ENCODE data around the gene SPG11. TPM values are rescaled to one million over a fixed set of nuclear protein-coding genes. Genes with fewer than 3 reads are reported as not detected.

SPG11 gene
- total and polyA plus RNA-seq, 10 of the 15 experiments (the other 5 are each of a cell fraction or from before 2014, with no cell fraction given) = 22.1 to 85.1 (median 47.2) TPM

DNA sequence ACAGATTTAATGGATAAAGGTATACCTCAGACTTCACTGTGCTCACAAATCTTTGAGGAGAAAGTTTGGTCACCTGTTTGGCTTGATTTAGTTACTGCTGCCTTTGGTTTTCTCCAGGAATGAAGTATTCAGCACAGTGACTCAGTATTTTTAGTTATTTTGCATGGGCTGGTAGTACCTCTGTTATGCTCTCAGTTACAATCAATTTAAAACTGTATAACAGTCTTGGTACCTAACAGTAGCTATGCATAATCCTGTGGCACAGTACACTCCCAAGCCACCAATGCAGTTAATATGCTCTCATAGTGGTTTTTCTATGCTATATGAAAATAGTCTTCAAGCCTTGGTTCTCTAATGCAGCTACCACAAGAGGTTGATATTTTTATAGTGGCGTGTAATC is 138.4 kb downstream of the SPG11 start:
- ChIA-PET CTCF (no interaction called here), RAD21 (ENCODE audit: unreplicated experiment) (no interaction called here), SMC1A (ENCODE audit: uncharacterized antibody, unreplicated experiment) (interaction anchor here (1.5 kb wide), 1 partner anchor 21 kb away, joined by 3 read pairs; no protein-coding TSS in a partner anchor), POLR2A (no interaction called here)
- TF ChIP-seq BACH1 (IDR thresholded peaks at IDR 0.05; ENCODE audit: borderline replicate concordance) (no peak), STAT1 (conservative IDR thresholded peaks at IDR 0.05) (no peak), MXI1 (IDR thresholded peaks at IDR 0.05; ENCODE audit: low read depth, low read length) (no peak), DPF2 (IDR thresholded peaks at IDR 0.05) (no peak), EED (IDR thresholded peaks at IDR 0.05; ENCODE audit: low read depth) (no peak)
- TF ChIP-seq, protein P1, sequence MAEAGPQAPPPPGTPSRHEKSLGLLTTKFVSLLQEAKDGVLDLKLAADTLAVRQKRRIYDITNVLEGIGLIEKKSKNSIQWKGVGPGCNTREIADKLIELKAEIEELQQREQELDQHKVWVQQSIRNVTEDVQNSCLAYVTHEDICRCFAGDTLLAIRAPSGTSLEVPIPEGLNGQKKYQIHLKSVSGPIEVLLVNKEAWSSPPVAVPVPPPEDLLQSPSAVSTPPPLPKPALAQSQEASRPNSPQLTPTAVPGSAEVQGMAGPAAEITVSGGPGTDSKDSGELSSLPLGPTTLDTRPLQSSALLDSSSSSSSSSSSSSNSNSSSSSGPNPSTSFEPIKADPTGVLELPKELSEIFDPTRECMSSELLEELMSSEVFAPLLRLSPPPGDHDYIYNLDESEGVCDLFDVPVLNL (IDR thresholded peaks at IDR 0.05; ENCODE audit: low read depth, low read length) = no peak
- TF ChIP-seq, protein P2, sequence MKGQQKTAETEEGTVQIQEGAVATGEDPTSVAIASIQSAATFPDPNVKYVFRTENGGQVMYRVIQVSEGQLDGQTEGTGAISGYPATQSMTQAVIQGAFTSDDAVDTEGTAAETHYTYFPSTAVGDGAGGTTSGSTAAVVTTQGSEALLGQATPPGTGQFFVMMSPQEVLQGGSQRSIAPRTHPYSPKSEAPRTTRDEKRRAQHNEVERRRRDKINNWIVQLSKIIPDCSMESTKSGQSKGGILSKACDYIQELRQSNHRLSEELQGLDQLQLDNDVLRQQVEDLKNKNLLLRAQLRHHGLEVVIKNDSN (IDR thresholded peaks at IDR 0.05; ENCODE audit: borderline replicate concordance, extremely low read length, insufficient read depth, low read depth, low read length) = no peak
- H3K36me3 ChIP-seq (ENCODE audit: control insufficient read depth in 2 of 2, insufficient read depth in 2 of 2, low read length in 1 of 2) = peaks cover 2 to 9% of the 10 kb centered on the region in 2 experiments
- DNase-seq (ENCODE audit: low read depth, low spot score) (no peak), FAIRE-seq (no peak), ATAC-seq (no peak)
- H3K27ac ChIP-seq (ENCODE audit: control insufficient read depth, insufficient read depth) = no peak overlapping the region
- no peak overlapping the region for H3K9ac ChIP-seq (ENCODE audit: control insufficient read depth, insufficient read depth, low read length)
- H3K4me2 ChIP-seq (ENCODE audit: control insufficient read depth, insufficient read depth) = no peak overlapping the region
- H4K20me1 ChIP-seq (ENCODE audit: control insufficient read depth, insufficient read depth) = no peaks in the 10 kb centered on the region
- no peak overlapping the region for H2AFZ ChIP-seq (ENCODE audit: control insufficient read depth, low read depth, low read length)
- intact Hi-C loops (cut with micrococcal nuclease; ENCODE audit: unreplicated experiment) (no loop called here), in situ Hi-C loops (cut with MboI) (no loop called here)
- no peaks in the 10 kb centered on the region for H3K79me2 ChIP-seq (ENCODE audit: control insufficient read depth, insufficient read depth, low read length)
- no peaks in the 10 kb centered on the region for H3K4me1 ChIP-seq (ENCODE audit: control insufficient read depth, insufficient read depth, low read length)
- BruUV-seq (replicated peaks) = TSS peak; percentile 25
- H3K27me3 ChIP-seq (replicated peaks in 1 of 2; ENCODE audit: control insufficient read depth in 2 of 2, insufficient read depth in 2 of 2, low read length in 1 of 2) = no peaks in the 10 kb centered on the region
- H3K4me3 ChIP-seq = no peak overlapping the region
- 96% methylated on average over 1 of the region's 1 CpG for WGBS (ENCODE audit: insufficient coverage, insufficient replicate concordance, low lambda C conversion rate, missing lambda C conversion rate)
- no peaks in the 10 kb centered on the region for H3K9me3 ChIP-seq (replicated peaks; ENCODE audit: control insufficient read depth, insufficient read depth, low read length)
